ENCODE results near the gene CAMKK1. TPM values are rescaled to one million over a fixed set of nuclear protein-coding genes. Genes with fewer than 3 reads are reported as not detected.

CAMKK1 gene
- polyA plus RNA-seq, 4 donors = 0.22 to 11.2 (median 3.2) TPM

DNA sequence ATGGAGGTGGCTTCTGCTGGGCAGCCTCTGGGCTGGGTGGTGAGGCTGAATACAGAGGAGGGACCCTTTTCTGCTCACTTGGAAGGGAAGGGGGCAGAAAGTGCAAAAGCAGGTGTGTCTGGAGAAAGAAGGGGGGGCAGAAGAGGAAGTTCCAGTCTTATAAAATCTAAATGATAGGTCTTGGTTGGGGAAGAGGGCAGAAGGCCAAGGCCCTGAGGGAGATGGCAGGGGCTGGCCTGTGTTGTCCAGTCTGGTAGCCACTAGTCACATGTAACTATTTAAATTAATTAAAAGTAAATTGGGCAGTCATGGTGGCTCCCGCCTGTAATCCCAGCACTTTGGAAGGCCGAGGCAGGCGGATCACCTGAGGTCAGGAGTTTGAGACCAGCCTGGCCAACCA lies 2.5 kb upstream of the CAMKK1 start:
- Histone ChIP-seq H3K27ac (ENCODE audit: low read depth in 1 of 3, low read length in 2 of 3) (peak overlapping the region; percentile 42 to 88 (median 83)), H3K4me3 (ENCODE audit: low read depth in 1 of 3, low read length in 3 of 3) (no peak overlapping the region), H3K4me1 (ENCODE audit: control insufficient read depth in 3 of 3, insufficient read depth in 2 of 3, low read depth in 1 of 3, low read length in 2 of 3) (peaks cover 6 to 43% (median 8%) of the 10 kb centered on the region in 3 donors), H3K27me3 (ENCODE audit: control insufficient read depth in 3 of 3, insufficient read depth in 3 of 3, low read length in 3 of 3) (no peaks in the 10 kb centered on the region), H3K36me3 (ENCODE audit: control insufficient read depth in 3 of 3, insufficient read depth in 2 of 3, low read depth in 1 of 3, low read length in 3 of 3) (peaks cover 0 to 52% (median 0%) of the 10 kb centered on the region in 3 donors), H3K9me3 (ENCODE audit: control insufficient read depth in 2 of 2, insufficient read depth in 1 of 2, low read depth in 1 of 2, low read length in 1 of 2) (no peaks in the 10 kb centered on the region)
- WGBS, 3 donors = 95 to 100% (median 98%) methylated on average over 3 of the region's 3 CpGs
- FAIRE-seq (no peak), DNase-seq (no peak)

DNA sequence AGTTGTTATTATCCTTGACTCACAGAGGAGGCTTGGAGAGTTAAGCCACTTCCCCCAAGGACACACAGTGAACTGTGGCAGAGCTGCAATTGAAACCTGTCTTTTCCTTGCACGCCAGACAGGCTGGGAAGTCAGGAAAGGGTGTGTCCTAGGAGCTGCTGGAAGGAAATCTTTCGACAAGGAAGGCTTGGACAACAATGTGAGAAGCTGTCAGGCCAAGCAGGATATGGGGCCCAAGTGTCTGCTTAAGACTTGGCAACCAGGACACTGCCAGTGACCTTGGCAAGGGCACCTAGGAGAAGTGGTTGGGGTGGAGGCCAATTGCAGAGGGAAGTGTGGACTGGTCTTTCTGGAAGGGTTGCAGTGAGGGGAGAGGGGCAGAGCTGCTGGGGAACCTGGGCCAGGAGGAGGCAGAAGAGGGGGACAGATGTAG lies 2.1 kb upstream of the CAMKK1 start:
- 8 to 39% (median 35%) methylated on average over 2 of the region's 2 CpGs for WGBS, 3 donors
- Histone ChIP-seq H3K36me3 (ENCODE audit: control insufficient read depth in 3 of 3, insufficient read depth in 2 of 3, low read depth in 1 of 3, low read length in 3 of 3) (peaks cover 0 to 52% (median 0%) of the 10 kb centered on the region in 3 donors), H3K9me3 (ENCODE audit: control insufficient read depth in 2 of 2, insufficient read depth in 1 of 2, low read depth in 1 of 2, low read length in 1 of 2) (no peaks in the 10 kb centered on the region), H3K27ac (ENCODE audit: low read depth in 1 of 3, low read length in 2 of 3) (peak overlapping the region; percentile 42 to 88 (median 83)), H3K27me3 (ENCODE audit: control insufficient read depth in 3 of 3, insufficient read depth in 3 of 3, low read length in 3 of 3) (no peaks in the 10 kb centered on the region), H3K4me1 (ENCODE audit: control insufficient read depth in 3 of 3, insufficient read depth in 2 of 3, low read depth in 1 of 3, low read length in 2 of 3) (peaks cover 6 to 46% (median 8%) of the 10 kb centered on the region in 3 donors), H3K4me3 (ENCODE audit: low read depth in 1 of 3, low read length in 3 of 3) (no peak overlapping the region)
- peak; percentile 86 to 88 for DNase-seq
- no peak for FAIRE-seq

DNA sequence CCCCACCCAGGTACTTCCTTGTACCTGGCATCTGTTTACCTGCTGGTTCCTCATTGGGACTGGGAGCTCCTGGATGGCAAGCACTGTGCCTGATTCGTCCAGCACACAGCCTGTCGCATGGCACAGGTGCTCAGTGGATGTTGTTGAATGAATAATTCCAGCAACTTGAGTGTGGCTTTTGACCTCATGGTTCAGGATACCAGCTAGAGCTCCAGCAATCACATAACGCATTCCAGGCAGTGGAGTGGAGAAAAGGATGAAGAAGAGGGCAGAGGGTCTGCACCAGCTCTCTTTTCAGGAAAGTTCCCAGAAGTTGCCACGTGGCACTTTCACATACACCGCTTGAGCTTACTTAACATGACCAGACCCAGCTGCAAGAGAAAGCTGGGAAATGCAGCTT lies 1.3 kb upstream of the CAMKK1 start:
- 68 to 84% (median 72%) methylated on average over 5 of the region's 5 CpGs for WGBS, 3 donors
- DNase-seq = no peak
- Histone ChIP-seq H3K36me3 (ENCODE audit: control insufficient read depth in 3 of 3, insufficient read depth in 2 of 3, low read depth in 1 of 3, low read length in 3 of 3) (peaks cover 0 to 45% (median 0%) of the 10 kb centered on the region in 3 donors), H3K27ac (ENCODE audit: low read depth in 1 of 3, low read length in 2 of 3) (peak overlapping the region; percentile 1 to 88 (median 83)), H3K4me3 (ENCODE audit: low read depth in 1 of 3, low read length in 3 of 3) (no peak overlapping the region), H3K27me3 (ENCODE audit: control insufficient read depth in 3 of 3, insufficient read depth in 3 of 3, low read length in 3 of 3) (no peaks in the 10 kb centered on the region), H3K4me1 (ENCODE audit: control insufficient read depth in 3 of 3, insufficient read depth in 2 of 3, low read depth in 1 of 3, low read length in 2 of 3) (peaks cover 6 to 50% (median 8%) of the 10 kb centered on the region in 3 donors), H3K9me3 (ENCODE audit: control insufficient read depth in 2 of 2, insufficient read depth in 1 of 2, low read depth in 1 of 2, low read length in 1 of 2) (no peaks in the 10 kb centered on the region)
- FAIRE-seq = no peak

DNA sequence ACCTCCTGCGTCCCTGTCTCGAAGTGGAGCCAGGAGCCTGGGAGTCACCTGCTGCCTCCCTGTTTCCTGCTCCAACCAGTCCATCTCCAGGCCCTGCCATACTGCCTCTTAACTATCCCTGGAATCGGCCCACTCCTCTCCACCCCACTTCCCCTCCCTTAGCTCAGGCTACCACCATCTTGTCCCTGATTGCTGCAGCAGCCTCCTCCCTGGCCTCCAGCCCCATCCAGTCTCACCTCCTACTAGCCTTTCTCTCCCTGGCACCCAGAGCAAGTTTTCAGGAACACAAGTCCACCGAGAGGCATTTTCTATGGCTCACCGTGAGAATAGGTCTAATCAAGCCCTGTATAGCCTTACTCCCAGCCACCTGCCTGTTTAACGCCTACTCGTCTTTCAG lies 865 bp upstream of the CAMKK1 start:
- 57 to 69% (median 67%) methylated on average over 7 of the region's 7 CpGs for WGBS, 3 donors
- Histone ChIP-seq H3K36me3 (ENCODE audit: control insufficient read depth in 3 of 3, insufficient read depth in 2 of 3, low read depth in 1 of 3, low read length in 3 of 3) (peaks cover 0 to 40% (median 0%) of the 10 kb centered on the region in 3 donors), H3K27ac (ENCODE audit: low read depth in 1 of 3, low read length in 2 of 3) (peak overlapping the region; percentile 58 to 88 (median 83)), H3K9me3 (ENCODE audit: control insufficient read depth in 2 of 2, insufficient read depth in 1 of 2, low read depth in 1 of 2, low read length in 1 of 2) (no peaks in the 10 kb centered on the region), H3K4me3 (ENCODE audit: low read depth in 1 of 3, low read length in 3 of 3) (peak overlapping the region in 1 of 3 donors; percentile 55), H3K27me3 (ENCODE audit: control insufficient read depth in 3 of 3, insufficient read depth in 3 of 3, low read length in 3 of 3) (no peaks in the 10 kb centered on the region), H3K4me1 (ENCODE audit: control insufficient read depth in 3 of 3, insufficient read depth in 2 of 3, low read depth in 1 of 3, low read length in 2 of 3) (peaks cover 6 to 54% (median 8%) of the 10 kb centered on the region in 3 donors)
- DNase-seq (no peak), FAIRE-seq (no peak)

DNA sequence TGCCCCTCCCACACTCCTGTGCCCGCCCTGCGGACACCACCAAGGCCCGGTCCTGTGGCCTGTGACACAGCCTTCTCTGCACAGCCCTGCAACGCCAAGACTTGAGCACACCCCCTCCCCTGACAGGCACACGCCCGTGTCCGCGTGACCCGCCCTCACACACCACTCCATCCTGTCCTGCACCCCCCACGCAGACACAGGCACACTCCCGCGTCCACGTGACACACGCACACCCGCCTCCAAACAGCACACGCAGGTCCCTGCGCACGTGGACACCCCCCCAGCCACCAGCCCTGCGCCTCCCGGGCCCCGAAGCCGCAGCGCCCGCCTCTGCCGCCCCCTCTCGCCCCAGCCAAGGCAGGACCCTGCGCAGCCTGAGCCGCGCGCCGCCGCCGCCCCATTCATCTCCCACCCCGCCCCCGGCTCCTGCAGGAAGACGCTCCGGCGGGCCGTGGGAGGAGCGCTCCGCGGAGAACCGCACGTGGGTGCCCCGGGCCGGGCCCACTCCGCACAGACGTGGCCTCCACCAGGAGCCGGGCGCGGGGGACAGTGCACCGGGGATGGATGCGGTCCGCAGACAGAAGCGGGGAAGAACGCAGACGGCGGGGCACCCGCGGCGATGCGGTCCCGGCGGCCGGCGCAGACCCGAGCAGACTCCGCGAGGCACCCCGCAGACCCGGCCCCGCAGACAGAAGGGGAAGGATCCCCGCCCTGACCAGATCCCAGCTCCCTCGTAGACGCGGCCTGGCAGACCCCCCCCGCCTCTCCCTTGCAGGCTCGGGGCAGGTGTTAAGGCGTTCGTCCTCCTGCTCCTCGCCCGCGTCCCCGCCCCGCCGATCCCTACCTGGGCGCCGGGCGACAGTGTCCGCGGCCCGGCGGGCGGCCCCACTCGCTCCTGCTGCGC lies 506 bp downstream of the CAMKK1 start:
- WGBS, 3 donors = 0 to 1% (median 1%) methylated on average over 45 to 96 of the region's 96 CpGs
- Histone ChIP-seq H3K36me3 (ENCODE audit: control insufficient read depth in 3 of 3, insufficient read depth in 2 of 3, low read depth in 1 of 3, low read length in 3 of 3) (peaks cover 0 to 29% (median 2%) of the 10 kb centered on the region in 3 donors), H3K4me1 (ENCODE audit: control insufficient read depth in 3 of 3, insufficient read depth in 2 of 3, low read depth in 1 of 3, low read length in 2 of 3) (peaks cover 6 to 67% (median 10%) of the 10 kb centered on the region in 3 donors), H3K27ac (ENCODE audit: low read depth in 1 of 3, low read length in 2 of 3) (peak overlapping the region in 1 of 3 donors; percentile 61), H3K4me3 (ENCODE audit: low read depth in 1 of 3, low read length in 3 of 3) (peak overlapping the region; percentile 30 to 56 (median 45)), H3K9me3 (ENCODE audit: control insufficient read depth in 2 of 2, insufficient read depth in 1 of 2, low read depth in 1 of 2, low read length in 1 of 2) (no peaks in the 10 kb centered on the region), H3K27me3 (ENCODE audit: control insufficient read depth in 3 of 3, insufficient read depth in 3 of 3, low read length in 3 of 3) (no peaks in the 10 kb centered on the region)
- DNase-seq (peak; percentile 61 to 81), FAIRE-seq (no peak)

DNA sequence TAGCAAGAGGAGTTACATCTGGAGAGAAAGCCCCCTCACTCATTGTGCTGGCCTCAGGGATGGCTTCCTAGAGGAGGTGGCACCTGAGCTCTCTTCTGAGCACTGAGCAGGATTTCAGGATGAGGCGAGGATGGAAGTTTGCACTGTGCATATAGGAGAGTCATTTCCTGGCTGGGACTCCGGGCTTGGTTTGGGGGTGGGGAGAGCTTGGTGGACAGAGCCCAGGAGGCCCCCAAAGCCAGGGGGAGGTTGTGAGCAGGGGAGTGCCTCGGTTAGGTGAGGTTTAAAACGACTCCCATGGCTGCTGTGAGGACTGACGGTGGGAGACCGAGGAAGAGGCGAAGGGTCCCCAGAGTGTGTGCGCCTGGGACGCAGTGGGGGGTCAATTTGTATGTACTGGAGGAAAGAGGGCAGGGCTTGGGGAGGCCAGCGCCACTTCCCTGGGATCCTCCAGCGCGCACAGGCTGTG lies 1.2 kb downstream of the CAMKK1 start:
- Histone ChIP-seq H3K27ac (ENCODE audit: low read depth in 1 of 3, low read length in 2 of 3) (peak overlapping the region in 1 of 3 donors; percentile 52), H3K9me3 (ENCODE audit: control insufficient read depth in 2 of 2, insufficient read depth in 1 of 2, low read depth in 1 of 2, low read length in 1 of 2) (no peaks in the 10 kb centered on the region), H3K36me3 (ENCODE audit: control insufficient read depth in 3 of 3, insufficient read depth in 2 of 3, low read depth in 1 of 3, low read length in 3 of 3) (peaks cover 0 to 23% (median 2%) of the 10 kb centered on the region in 3 donors), H3K4me1 (ENCODE audit: control insufficient read depth in 3 of 3, insufficient read depth in 2 of 3, low read depth in 1 of 3, low read length in 2 of 3) (peaks cover 6 to 68% (median 10%) of the 10 kb centered on the region in 3 donors), H3K27me3 (ENCODE audit: control insufficient read depth in 3 of 3, insufficient read depth in 3 of 3, low read length in 3 of 3) (no peaks in the 10 kb centered on the region), H3K4me3 (ENCODE audit: low read depth in 1 of 3, low read length in 3 of 3) (peak overlapping the region in 2 of 3 donors; percentile 45 to 56)
- FAIRE-seq (no peak), DNase-seq (no peak)
- 35 to 47% (median 45%) methylated on average over 12 of the region's 12 CpGs for WGBS, 3 donors

DNA sequence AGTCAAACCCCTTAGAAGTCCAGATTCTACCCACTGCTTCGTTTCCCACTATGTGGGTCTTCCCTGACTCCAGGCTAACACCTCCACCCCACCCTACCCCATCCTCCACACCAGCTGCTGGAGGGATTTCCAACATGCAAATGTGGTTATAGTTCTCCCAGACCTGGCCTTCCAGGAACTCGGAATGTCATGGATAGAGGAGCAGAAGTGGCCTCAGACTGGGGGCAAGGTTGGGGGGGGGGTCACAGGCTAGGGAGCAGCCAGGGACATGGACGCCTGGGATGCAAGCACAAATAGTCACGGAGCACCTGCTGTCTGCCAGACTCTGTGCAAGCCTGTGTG lies 2.0 kb downstream of the CAMKK1 start:
- WGBS, 3 donors = 63 to 75% (median 73%) methylated on average over 4 of the region's 4 CpGs
- Histone ChIP-seq H3K9me3 (ENCODE audit: control insufficient read depth in 2 of 2, insufficient read depth in 1 of 2, low read depth in 1 of 2, low read length in 1 of 2) (no peaks in the 10 kb centered on the region), H3K36me3 (ENCODE audit: control insufficient read depth in 3 of 3, insufficient read depth in 2 of 3, low read depth in 1 of 3, low read length in 3 of 3) (peaks cover 0 to 17% (median 2%) of the 10 kb centered on the region in 3 donors), H3K4me3 (ENCODE audit: low read depth in 1 of 3, low read length in 3 of 3) (no peak overlapping the region), H3K27me3 (ENCODE audit: control insufficient read depth in 3 of 3, insufficient read depth in 3 of 3, low read length in 3 of 3) (no peaks in the 10 kb centered on the region), H3K4me1 (ENCODE audit: control insufficient read depth in 3 of 3, insufficient read depth in 2 of 3, low read depth in 1 of 3, low read length in 2 of 3) (peaks cover 6 to 65% (median 7%) of the 10 kb centered on the region in 3 donors), H3K27ac (ENCODE audit: low read depth in 1 of 3, low read length in 2 of 3) (peak overlapping the region in 1 of 3 donors; percentile 48)
- DNase-seq (no peak), FAIRE-seq (no peak)

DNA sequence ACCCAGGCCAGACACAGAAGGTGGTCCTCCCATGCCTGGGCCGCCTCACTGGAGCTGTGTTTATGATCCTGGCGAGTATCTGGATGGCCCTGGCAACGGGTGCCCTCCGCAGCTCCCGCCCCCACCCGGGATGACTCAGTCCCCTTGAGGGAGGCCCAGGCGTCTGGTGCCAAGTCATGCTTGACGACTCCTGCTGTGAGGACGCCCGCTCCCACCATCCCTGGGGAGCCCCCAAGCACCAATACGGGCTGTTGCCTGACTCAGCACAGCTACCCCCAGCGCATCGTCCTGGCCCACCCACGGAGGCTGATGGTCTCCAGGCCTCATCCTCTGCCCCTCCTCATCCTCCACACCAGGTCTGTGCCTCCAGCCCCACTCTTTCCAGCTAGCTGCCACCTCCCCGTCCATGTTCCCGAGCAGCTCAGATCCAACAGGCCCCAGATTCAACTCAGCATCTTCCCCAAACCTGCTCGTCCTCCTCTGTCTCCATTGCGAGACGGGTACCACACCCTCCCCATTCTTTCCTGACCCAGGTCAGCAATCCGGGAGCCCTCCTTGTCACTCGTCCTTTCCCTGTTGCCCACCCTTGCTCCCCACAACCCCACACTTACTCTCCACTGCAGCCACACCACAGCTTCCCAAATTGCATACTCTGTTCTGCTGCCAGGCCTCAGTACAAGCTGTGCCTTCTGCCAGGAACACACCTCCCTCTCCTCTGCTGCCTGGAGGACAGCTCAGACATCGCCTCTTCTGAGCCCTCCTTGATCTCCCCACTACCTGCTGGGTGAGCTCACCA lies 2.6 kb downstream of the CAMKK1 start:
- WGBS, 3 donors = 60 to 67% (median 63%) methylated on average over 21 to 22 of the region's 22 CpGs
- no peak for FAIRE-seq
- H3K9me3 ChIP-seq (ENCODE audit: control insufficient read depth in 2 of 2, insufficient read depth in 1 of 2, low read depth in 1 of 2, low read length in 1 of 2) = no peaks in the 10 kb centered on the region

More for the DNA sequence above, 2.6 kb downstream of the CAMKK1 start:
- Histone ChIP-seq H3K4me3 (ENCODE audit: low read depth in 1 of 3, low read length in 3 of 3) (no peak overlapping the region), H3K27me3 (ENCODE audit: control insufficient read depth in 3 of 3, insufficient read depth in 3 of 3, low read length in 3 of 3) (no peaks in the 10 kb centered on the region), H3K36me3 (ENCODE audit: control insufficient read depth in 3 of 3, insufficient read depth in 2 of 3, low read depth in 1 of 3, low read length in 3 of 3) (peaks cover 0 to 23% (median 2%) of the 10 kb centered on the region in 3 donors), H3K27ac (ENCODE audit: low read depth in 1 of 3, low read length in 2 of 3) (peak overlapping the region in 1 of 3 donors; percentile 48), H3K4me1 (ENCODE audit: control insufficient read depth in 3 of 3, insufficient read depth in 2 of 3, low read depth in 1 of 3, low read length in 2 of 3) (peaks cover 6 to 63% (median 7%) of the 10 kb centered on the region in 3 donors)
- DNase-seq = no peak
